Suppressor macrophage treated with lipopolysaccharide for 4 hours (primary cell): Measurements from ENCODE around the gene CALCOCO1.
"Not testable (repeated sequence)": the region's sequence is repeated elsewhere in the genome, so short reads cannot be mapped to it uniquely, and the experiment has no call there.

Experiments used
- DNase-seq: peaks from one replicate; pipeline ENCODE4 v3.0.0-alpha.2; 2020

CALCOCO1 gene

GRCh38 chr12:53729644-53730043, 2.4 kb upstream of the CALCOCO1 start:
- peak; percentile 80 for DNase-seq

DNA sequence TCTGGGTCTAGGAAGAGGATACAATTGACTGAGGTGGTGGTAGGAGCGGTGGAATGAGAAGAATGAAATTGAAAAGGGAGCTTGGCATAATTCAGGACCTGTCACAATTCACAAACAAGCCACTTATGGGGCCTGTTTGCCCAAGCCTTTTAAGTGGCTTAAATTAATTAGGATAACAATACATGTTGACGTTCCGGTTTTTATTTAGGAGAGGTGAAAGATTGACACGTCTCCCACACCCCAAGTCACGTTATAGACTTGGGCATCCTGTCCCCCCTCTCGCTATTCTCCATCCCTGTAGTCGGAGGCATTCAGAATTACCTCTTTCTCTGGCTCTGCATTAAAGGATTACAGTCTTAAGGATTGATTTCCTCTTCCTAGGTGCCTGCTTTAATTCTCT, 954 bp upstream of the CALCOCO1 start:
- no peak for DNase-seq

DNA sequence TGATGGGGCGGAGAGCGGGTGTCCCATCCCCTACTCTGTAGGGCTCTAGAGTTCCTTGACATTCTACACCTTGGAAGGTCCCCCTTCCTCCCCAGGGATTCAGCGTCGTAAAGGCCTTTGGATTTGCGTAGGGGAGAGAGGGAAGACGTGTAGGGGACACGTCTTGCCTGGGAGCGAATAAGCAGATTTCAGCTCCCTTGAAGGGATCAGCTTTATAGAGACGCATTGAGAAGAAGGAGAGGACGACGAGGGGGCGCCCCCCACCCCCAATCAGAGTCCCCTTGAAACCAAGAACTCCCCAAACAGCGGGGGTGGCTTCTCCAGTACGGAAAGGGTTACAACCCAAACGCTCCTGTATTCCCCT, 324 bp downstream of the CALCOCO1 start:
- DNase-seq, result no peak

DNA sequence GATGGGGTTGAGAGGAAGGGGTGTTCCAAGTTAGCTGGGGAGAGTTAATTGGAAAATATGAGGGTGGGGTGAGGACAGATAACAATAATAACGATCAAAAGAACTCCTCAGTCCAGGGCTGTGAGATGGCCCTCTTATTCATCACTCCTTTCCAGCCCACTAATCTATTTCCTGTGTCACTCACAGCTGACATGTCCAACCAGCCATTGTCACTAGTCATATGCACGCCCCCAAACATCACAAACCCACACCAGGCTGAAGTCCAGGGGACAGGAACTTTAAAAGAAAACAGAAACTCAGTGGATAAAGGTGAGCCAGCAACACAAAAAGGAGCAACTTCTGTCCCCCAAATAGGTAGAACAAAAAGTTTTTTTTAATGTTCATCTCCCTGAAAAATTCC, 911 bp downstream of the CALCOCO1 start:
- DNase-seq, result peak; percentile 65

DNA sequence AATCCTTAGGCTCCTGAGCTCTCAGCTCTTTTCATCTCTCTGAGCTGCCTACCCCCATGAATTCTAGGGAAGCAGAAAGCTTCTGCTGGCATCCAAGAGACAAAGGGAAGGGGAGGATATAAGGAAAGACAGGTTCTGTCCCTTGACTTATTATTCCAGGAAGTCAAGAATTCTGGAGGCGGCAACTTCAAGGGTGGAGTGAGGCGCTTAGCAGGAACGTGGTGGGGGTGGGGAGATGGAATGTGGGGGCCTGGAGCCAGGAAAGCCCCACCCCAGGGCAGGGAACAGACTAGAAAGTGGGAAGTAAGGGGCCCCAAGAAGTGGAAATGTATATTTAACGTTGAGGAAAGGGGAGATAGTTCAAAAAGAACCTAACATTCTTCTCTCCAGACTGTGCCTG, 1.4 kb downstream of the CALCOCO1 start:
- no peak for DNase-seq

- no peak for DNase-seq
Measured at GRCh38 chr12:53722450-53723041, 4.7 kb downstream of the CALCOCO1 start.

DNA sequence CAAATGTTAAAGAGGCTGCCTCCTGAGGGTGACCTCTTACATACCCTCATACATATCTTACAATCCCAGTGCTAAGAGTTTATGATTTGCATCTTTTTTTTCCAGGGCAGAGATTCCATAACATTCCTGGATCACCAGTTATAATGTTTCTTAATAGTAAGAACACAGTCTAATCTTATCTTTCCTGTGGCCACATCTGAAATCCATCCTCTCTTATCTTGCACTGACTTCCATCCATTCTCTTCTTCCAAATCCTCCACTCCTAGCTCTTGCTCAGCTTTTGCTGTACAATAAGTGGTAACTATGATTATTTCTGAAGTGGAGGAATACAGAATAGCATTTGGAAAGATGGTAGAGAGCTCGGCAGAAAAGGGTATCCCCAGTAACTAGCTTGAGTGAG, 6.3 kb downstream of the CALCOCO1 start:
- no peak for DNase-seq

- no peak for DNase-seq
Measured at GRCh38 chr12:53719649-53720048, 7.6 kb downstream of the CALCOCO1 start.

DNA sequence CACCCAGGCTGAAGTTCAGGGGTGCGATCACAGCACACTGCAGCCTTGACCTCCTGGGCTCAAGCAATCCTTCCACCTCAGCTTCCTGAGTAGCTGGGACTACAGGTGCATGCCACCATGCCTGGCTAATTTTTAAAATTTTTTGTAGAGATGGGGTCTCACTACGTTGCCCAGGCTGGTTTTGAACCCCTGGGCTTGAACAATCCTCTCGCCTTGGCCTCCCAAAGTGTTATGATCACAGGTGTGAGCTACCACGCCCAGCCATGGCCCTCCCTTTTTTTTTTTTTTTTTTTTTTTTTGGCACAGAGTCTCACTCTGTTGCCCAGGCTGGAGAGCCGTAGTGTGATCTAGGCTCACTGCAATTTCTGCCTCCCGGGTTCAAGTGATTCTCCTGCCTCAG, 8.7 kb downstream of the CALCOCO1 start:
- not testable (repeated sequence) for DNase-seq

- no peak for DNase-seq
Measured at GRCh38 chr12:53717319-53717718, 9.9 kb downstream of the CALCOCO1 start.

GRCh38 chr12:53714004-53714403, 13.2 kb downstream of the CALCOCO1 start:
- DNase-seq, result no peak

- no peak for DNase-seq
Measured at GRCh38 chr12:53713516-53713915, 13.7 kb downstream of the CALCOCO1 start.

GRCh38 chr12:53712059-53712643, 15.1 kb downstream of the CALCOCO1 start:
- no peak for DNase-seq

GRCh38 chr12:53710091-53710490, 17.2 kb downstream of the CALCOCO1 start:
- DNase-seq, result no peak

- no peak for DNase-seq
Measured at GRCh38 chr12:53709671-53710070, 17.6 kb downstream of the CALCOCO1 start.

DNA sequence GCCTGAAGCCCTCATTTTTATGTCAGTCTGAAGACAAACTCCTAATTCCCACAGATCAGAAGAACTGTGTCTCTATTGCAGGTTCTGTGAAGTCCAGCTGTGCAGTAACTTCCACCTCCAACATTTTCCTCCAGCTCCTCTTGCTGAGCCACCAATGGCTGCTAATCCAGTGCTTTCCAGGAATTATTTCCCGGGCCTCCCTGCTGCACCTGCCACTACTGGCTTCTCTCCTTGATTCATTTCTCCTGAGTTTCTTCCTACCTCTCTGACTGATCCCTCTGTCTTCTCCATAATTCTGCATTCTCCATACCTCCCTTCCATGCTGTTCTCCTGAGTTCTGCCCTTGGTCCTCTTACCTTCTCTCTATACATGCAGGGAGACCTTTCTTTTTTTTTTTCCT, 21.2 kb downstream of the CALCOCO1 start:
- DNase-seq, result no peak

GRCh38 chr12:53703756-53704155, 23.5 kb downstream of the CALCOCO1 start:
- DNase-seq, result no peak

GRCh38 chr12:53701518-53702264, 25.6 kb downstream of the CALCOCO1 start:
- peak; percentile 75 for DNase-seq

DNA sequence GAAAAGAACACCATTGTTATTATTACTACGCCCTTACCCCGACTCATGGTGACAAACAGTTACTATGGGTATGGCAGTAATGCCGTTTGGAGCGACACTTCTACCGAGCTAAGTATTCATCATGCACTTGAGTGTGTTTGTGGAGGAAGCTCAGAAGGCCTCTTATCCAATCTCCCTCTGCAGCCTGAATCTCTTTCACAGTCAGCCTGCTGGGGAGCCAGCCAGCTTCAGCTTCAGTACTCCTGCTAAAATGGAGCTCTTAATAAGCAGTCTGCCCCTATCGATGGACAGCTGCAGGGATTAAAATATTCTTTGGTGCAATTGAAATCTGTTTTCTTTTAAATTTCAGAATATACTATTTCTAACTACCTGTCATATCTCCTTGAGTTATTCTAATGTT, 26.7 kb downstream of the CALCOCO1 start:
- no peak for DNase-seq

DNA sequence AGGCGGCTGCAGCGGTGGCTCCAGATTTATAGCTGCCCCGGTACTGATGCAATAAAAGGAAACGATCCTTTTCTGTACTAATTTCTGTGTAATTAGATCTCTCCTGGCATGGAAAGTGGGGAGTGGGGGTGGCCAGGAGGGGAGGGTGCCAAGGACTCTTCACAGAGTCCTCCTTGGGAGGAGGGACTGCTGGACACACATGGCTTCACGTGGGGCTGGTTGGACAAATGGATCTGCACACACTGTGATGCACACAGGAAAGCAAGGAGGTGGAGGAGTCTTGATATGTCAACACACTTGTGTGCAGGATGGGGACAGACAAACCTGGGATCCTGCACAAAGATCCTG, 27.6 kb downstream of the CALCOCO1 start:
- DNase-seq, result no peak

DNA sequence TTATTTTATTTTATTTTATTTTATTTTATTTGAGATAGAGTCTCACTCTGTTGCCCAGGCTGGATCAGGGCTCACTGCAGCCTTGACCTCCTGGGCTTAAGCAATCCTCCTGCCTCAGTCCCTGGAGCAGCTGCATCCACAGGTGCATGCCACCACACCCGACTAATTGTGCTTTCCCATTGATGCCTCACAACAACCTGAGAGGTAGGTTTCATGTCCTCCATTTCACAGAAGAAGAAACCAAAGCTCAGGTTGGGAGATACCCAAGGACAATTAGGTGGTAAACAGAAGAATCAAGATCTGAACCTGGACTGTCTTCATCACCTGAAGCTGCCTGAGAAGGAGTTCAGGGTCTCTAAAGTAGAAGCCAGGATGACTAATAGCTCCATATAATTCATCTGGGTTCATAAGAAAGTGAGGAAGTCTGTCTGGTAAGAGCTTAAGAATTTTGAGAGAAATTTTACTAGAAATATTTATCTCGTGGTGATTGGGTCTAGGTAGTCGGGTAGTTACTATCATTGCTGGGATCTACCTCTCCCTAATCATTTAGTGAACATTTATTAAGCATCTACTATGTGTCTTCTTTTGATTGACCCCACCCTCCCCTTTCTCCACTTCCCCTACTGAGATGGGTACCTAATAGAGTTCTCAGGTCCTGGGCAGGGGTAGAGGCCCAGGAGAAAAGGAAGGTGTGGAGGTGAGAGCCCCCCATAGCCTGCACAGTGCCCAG, 28.1 kb downstream of the CALCOCO1 start:
- no peak for DNase-seq

- DNase-seq, result no peak
Measured at GRCh38 chr12:53696655-53697331, 30.5 kb downstream of the CALCOCO1 start.

DNA sequence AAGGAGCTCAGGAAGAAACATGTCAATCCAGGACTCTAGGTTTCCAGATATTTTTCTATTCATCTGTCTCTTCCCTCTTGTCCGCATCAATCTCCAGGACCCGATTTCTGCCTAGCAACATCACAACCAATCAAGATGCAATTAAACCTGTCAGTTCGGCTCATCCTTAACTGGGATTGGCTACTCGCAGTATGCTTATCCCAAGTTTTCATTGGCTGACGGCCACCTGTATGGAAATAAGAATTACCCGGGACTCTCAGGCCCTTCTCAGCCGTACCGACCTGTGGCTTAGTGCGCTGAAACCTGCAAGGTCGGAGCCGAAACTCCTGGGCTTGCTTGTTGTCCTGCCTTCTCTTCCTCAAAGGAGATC, 31.0 kb downstream of the CALCOCO1 start:
- DNase-seq, result peak; percentile 38
